IMR-90 (cell line): ENCODE results near the gene HDAC9. TPM values are rescaled to one million over a fixed set of nuclear protein-coding genes. Genes with fewer than 3 reads are reported as not detected.

Experiments
- ATAC-seq: fragments of 200-7000 bp; cut with Tn5 transposase; 2 replicates; pipeline ENCODE4 v1.9.1; 2020; ENCODE audit warnings: low read depth, mild to moderate bottlenecking, moderate library complexity
- BruUV-seq: library from RNA; stranded (reverse); fragments of 400-500 nt; replicated peaks from 2 replicates; lab custom pipeline; 2021; lab: Mats Ljungman, UMichigan
- CTCF ChIA-PET: fragments of 300-600 bp; formaldehyde crosslinking; extraction: SDS; loops from one replicate; lab custom pipeline; 2021; ENCODE audit warnings: antibody characterized with exemption; lab: Yijun Ruan, JAX
- POLR2A ChIA-PET: fragments of 300-600 bp; sonication (Branson Sonifier 250); formaldehyde crosslinking; loops from one replicate; lab custom pipeline; 2022; ENCODE audit warnings: antibody characterized with exemption; ENCODE audit not compliant: unreplicated experiment; lab: Charles Lee
- DNase-seq: peaks from one replicate; pipeline ENCODE4 v3.0.0; 2013
- H2AFZ ChIP-seq: replicated peaks from 2 replicates; pipeline ENCODE3; 2013; ENCODE audit warnings: low read length, mild to moderate bottlenecking; ENCODE audit not compliant: poor library complexity
- H2AK5ac ChIP-seq: 2 replicates; pipeline ENCODE4 v1.6.1; 2013; ENCODE audit warnings: low read depth, low read length, inconsistent platforms
- H2AK9ac ChIP-seq: replicated peaks from 2 replicates; pipeline ENCODE3; 2013; ENCODE audit warnings: mild to moderate bottlenecking, low read depth, low read length, moderate library complexity; ENCODE audit not compliant: poor library complexity
- H2BK120ac ChIP-seq: 2 replicates; pipeline ENCODE4 v1.6.1; 2013; ENCODE audit warnings: low read depth, low read length, inconsistent platforms
- H2BK15ac ChIP-seq: 3 replicates; pipeline ENCODE4 v1.6.1; 2013; ENCODE audit warnings: low read depth, low read length, inconsistent platforms
- H2BK20ac ChIP-seq: 2 replicates; pipeline ENCODE4 v1.6.1; 2013; ENCODE audit warnings: low read depth, mild to moderate bottlenecking, inconsistent platforms, low read length, moderate library complexity
- H2BK5ac ChIP-seq: 2 replicates; pipeline ENCODE4 v1.6.1; 2013; ENCODE audit warnings: mild to moderate bottlenecking, low read depth, low read length, inconsistent platforms; ENCODE audit not compliant: poor library complexity, severe bottlenecking
- H3K14ac ChIP-seq: replicated peaks from 2 replicates; pipeline ENCODE4 v1.6.1; 2013; ENCODE audit warnings: low read depth, low read length, inconsistent platforms
- H3K18ac ChIP-seq: 2 replicates; pipeline ENCODE4 v1.6.1; 2013; ENCODE audit warnings: low read depth, low read length, control low read depth
- H3K23ac ChIP-seq: 2 replicates; pipeline ENCODE4 v1.6.1; 2013; ENCODE audit warnings: low read depth, low read length, inconsistent platforms
- H3K27ac ChIP-seq: 2 replicates; pipeline ENCODE4 v1.5.1; 2013; ENCODE audit warnings: mild to moderate bottlenecking, control low read depth, low read length; ENCODE audit not compliant: insufficient read depth
- H3K27me3 ChIP-seq: 2 replicates; pipeline ENCODE4 v1.6.1; 2013; ENCODE audit warnings: low read length; ENCODE audit not compliant: control insufficient read depth, insufficient read depth
- H3K36me3 ChIP-seq: 2 replicates; pipeline ENCODE4 v1.6.1; 2013; ENCODE audit warnings: low read length, mixed read lengths; ENCODE audit not compliant: control insufficient read depth, insufficient read depth
- H3K4ac ChIP-seq: 2 replicates; pipeline ENCODE4 v1.6.1; 2013; ENCODE audit warnings: low read depth, low read length, inconsistent platforms
- H3K4me1 ChIP-seq: 2 replicates; pipeline ENCODE4 v1.6.1; 2013; ENCODE audit warnings: low read length, mixed read lengths; ENCODE audit not compliant: control insufficient read depth, insufficient read depth
- H3K4me2 ChIP-seq: 2 replicates; pipeline ENCODE4 v1.6.1; 2013; ENCODE audit warnings: low read depth, mild to moderate bottlenecking, control low read depth, low read length, moderate library complexity
- H3K4me3 ChIP-seq: 2 replicates; pipeline ENCODE4 v1.5.1; 2013; ENCODE audit warnings: low read depth, mild to moderate bottlenecking, control low read depth, low read length, moderate library complexity; ENCODE audit not compliant: insufficient read depth
- H3K56ac ChIP-seq: 2 replicates; pipeline ENCODE4 v1.6.1; 2013; ENCODE audit warnings: low read length, inconsistent platforms; ENCODE audit not compliant: insufficient read depth; ENCODE audit errors: extremely low read depth
- H3K79me1 ChIP-seq, 2 experiments: 2 replicates each; pipeline ENCODE4 v1.6.1; 2013; ENCODE audit warnings: low read length in 2 of 2, inconsistent platforms in 1 of 2, low read depth in 1 of 2
- H3K9ac ChIP-seq: 2 replicates; pipeline ENCODE4 v1.6.1; 2013; ENCODE audit warnings: low read depth, low read length, control low read depth
- H3K9me1 ChIP-seq: 2 replicates; pipeline ENCODE4 v1.6.1; 2013; ENCODE audit warnings: low read length, inconsistent platforms; ENCODE audit not compliant: insufficient read depth
- H3K9me3 ChIP-seq: 2 replicates; pipeline ENCODE4 v1.6.1; 2013; ENCODE audit warnings: low read length; ENCODE audit not compliant: control insufficient read depth, insufficient read depth
- H4K20me1 ChIP-seq: 2 replicates; pipeline ENCODE4 v1.6.1; 2013; ENCODE audit warnings: low read length, inconsistent platforms; ENCODE audit not compliant: insufficient read depth
- H4K5ac ChIP-seq: 2 replicates; pipeline ENCODE4 v1.6.1; 2013; ENCODE audit warnings: mild to moderate bottlenecking, low read depth, low read length, control low read depth
- H4K8ac ChIP-seq, 2 experiments: 2 replicates each; pipeline ENCODE4 v1.6.1; 2013; ENCODE audit warnings: low read depth in 2 of 2, low read length in 2 of 2, control low read depth in 1 of 2, inconsistent platforms in 1 of 2
- H4K91ac ChIP-seq: 2 replicates; pipeline ENCODE4 v1.6.1; 2013; ENCODE audit warnings: low read depth, low read length, inconsistent platforms; ENCODE audit not compliant: insufficient read depth
- BHLHE40 ChIP-seq: fragments of 150-350 bp; IDR thresholded peaks from 2 replicates; pipeline ENCODE4 v1.6.1; 2016; ENCODE audit warnings: mild to moderate bottlenecking, low read depth, low read length
- CEBPB ChIP-seq: IDR thresholded peaks from 2 replicates; pipeline ENCODE4 v1.6.1; 2012; ENCODE audit warnings: low read depth, low read length, improper control_type of control experiment
- CHD1 ChIP-seq: IDR thresholded peaks from 2 replicates; pipeline ENCODE4 v1.6.1; 2012; ENCODE audit warnings: low read depth, low read length, improper control_type of control experiment
- CTCF ChIP-seq: conservative IDR thresholded peaks from 2 replicates; pipeline ENCODE4 v1.5.1; 2012; ENCODE audit warnings: mild to moderate bottlenecking, low read depth, low read length, improper control_type of control experiment
- ELK1 ChIP-seq: fragments of 150-350 bp; IDR thresholded peaks from 2 replicates; pipeline ENCODE4 v1.6.1; 2016; ENCODE audit warnings: low read depth, mild to moderate bottlenecking, low read length, moderate library complexity, borderline replicate concordance
- FOS ChIP-seq: fragments of 150-350 bp; IDR thresholded peaks from 2 replicates; pipeline ENCODE4 v1.6.1; 2016; ENCODE audit warnings: low read depth, low read length
- MAFK ChIP-seq: IDR thresholded peaks from 2 replicates; pipeline ENCODE4 v1.6.1; 2012; ENCODE audit warnings: low read depth, low read length, improper control_type of control experiment
- MAZ ChIP-seq: IDR thresholded peaks from 2 replicates; pipeline ENCODE4 v1.6.1; 2012; ENCODE audit warnings: low read depth, mild to moderate bottlenecking, low read length, improper control_type of control experiment, moderate library complexity, borderline replicate concordance
- MXI1 ChIP-seq: IDR thresholded peaks from 2 replicates; pipeline ENCODE4 v1.6.1; 2012; ENCODE audit warnings: low read depth, mild to moderate bottlenecking, low read length, moderate library complexity, borderline replicate concordance
- NFE2L2 ChIP-seq: fragments of 150-350 bp; IDR thresholded peaks from 2 replicates; pipeline ENCODE4 v1.6.1; 2016; ENCODE audit warnings: low read depth, mild to moderate bottlenecking, low read length
- POLR2A ChIP-seq: IDR thresholded peaks from 2 replicates; pipeline ENCODE4 v1.6.1; 2012; ENCODE audit warnings: mild to moderate bottlenecking, low read depth, low read length
- RAD21 ChIP-seq: IDR thresholded peaks from 2 replicates; pipeline ENCODE4 v1.6.1; 2012; ENCODE audit warnings: low read length, improper control_type of control experiment
- RCOR1 ChIP-seq: IDR thresholded peaks from 2 replicates; pipeline ENCODE4 v1.6.1; 2012; ENCODE audit warnings: mild to moderate bottlenecking, low read length, improper control_type of control experiment; ENCODE audit not compliant: insufficient replicate concordance
- RFX5 ChIP-seq: IDR thresholded peaks from 2 replicates; pipeline ENCODE4 v1.8.0; 2012; ENCODE audit warnings: low read depth, mild to moderate bottlenecking, low read length, moderate library complexity
- SMC3 ChIP-seq: fragments of 150-350 bp; IDR thresholded peaks from 2 replicates; pipeline ENCODE4 v1.6.1; 2016; ENCODE audit warnings: low read depth, mild to moderate bottlenecking, antibody characterized with exemption, low read length, moderate library complexity
- USF2 ChIP-seq: fragments of 150-350 bp; IDR thresholded peaks from 2 replicates; pipeline ENCODE4 v1.6.1; 2017; ENCODE audit warnings: mild to moderate bottlenecking, antibody characterized with exemption, low read length, low read depth
- WGBS, 2 experiments: methylation state at CpG; one replicate each; pipeline versions ENCODE4 v1.1.5 to v1.1.7; 2013; ENCODE audit warnings: missing lambda C conversion rate in 2 of 2; ENCODE audit not compliant: insufficient read length in 1 of 2; ENCODE audit errors: extremely low coverage in 2 of 2; 5-methylcytosine and 5-hydroxymethylcytosine counted together
- dilution Hi-C: fragments of 300-500 bp; cut with HindIII; formaldehyde crosslinking; loops from one replicate; pipeline ENCODE4 v1.14.3; 2018; ENCODE audit warnings: low sequenced_read_pairs; ENCODE audit not compliant: unreplicated experiment
- in situ Hi-C: fragments of 300-500 bp; cut with MboI; formaldehyde crosslinking; loops from 3 replicates; pipeline ENCODE4 v1.14.3; 2019; ENCODE audit warnings: low sequenced_read_pairs, inconsistent platforms, mixed read lengths
- intact Hi-C: fragments of 100-400 bp; cut with micrococcal nuclease; formaldehyde crosslinking; loops from 2 replicates; pipeline ENCODE4 v1.10.0; 2022
- polyA plus RNA-seq, 3 experiments: library from polyadenylated mRNA; depleted of rRNA; stranded (reverse); fragments of >200 nt; gene quantifications; 2 replicates each; pipeline ENCODE4 v1.2.3, GENCODE V29; 2012; ENCODE audit warnings: low replicate concordance in 1 of 3
- total RNA-seq: library from RNA; depleted of rRNA; stranded (reverse); fragments of >200 nt; gene quantifications from 2 replicates; pipeline ENCODE4 v1.2.3, GENCODE V29; 2012

The HDAC9 gene
- total and polyA plus RNA-seq, 2 of the 4 experiments (the other 2 are of a cell fraction) = 4.3 to 24.7 TPM

GRCh38 chr7:18504965-18505364 lies 9.4 kb downstream of the HDAC9 start:
- Histone ChIP-seq H2AK5ac (no peak overlapping the region), H3K18ac (no peak overlapping the region; the same call in 1 of the 2 replicates), H3K56ac (no peak overlapping the region), H3K36me3 (no peaks in the 10 kb centered on the region), H2BK20ac (no peak overlapping the region), H3K79me1 (peaks cover 0 to 4% of the 10 kb centered on the region in 2 experiments; a peak in 1 of 4 replicates), H2BK120ac (peak overlapping the region; percentile 9; the same call in 1 of the 2 replicates), H3K4me3 (no peak overlapping the region), H4K91ac (no peak overlapping the region), H3K23ac (no peak overlapping the region), H3K9ac (no peak overlapping the region), H3K27ac (no peak overlapping the region), H3K9me3 (no peaks in the 10 kb centered on the region), H2BK15ac (no peak overlapping the region; the same call in 2 of the 3 replicates), H2BK5ac (no peak overlapping the region), H2AK9ac (no peak overlapping the region), H2AFZ (no peak overlapping the region), H4K5ac (no peak overlapping the region), H3K4me2 (no peak overlapping the region), H3K4me1 (peaks cover 2% of the 10 kb centered on the region; the same call in 1 of the 2 replicates), H4K20me1 (no peaks in the 10 kb centered on the region), H4K8ac (no peak overlapping the region), H3K27me3 (no peaks in the 10 kb centered on the region), H3K14ac (no peak overlapping the region), H3K9me1 (no peaks in the 10 kb centered on the region), H3K4ac (no peak overlapping the region)
- TF ChIP-seq CHD1 = no peak
- no peak for TF ChIP-seq ELK1
- TF ChIP-seq CTCF = no peak
- no peak for TF ChIP-seq RCOR1
- no peak for TF ChIP-seq MAFK
- no peak for TF ChIP-seq POLR2A
- no peak for TF ChIP-seq NFE2L2
- TF ChIP-seq RFX5 = no peak
- TF ChIP-seq MXI1 = no peak
- TF ChIP-seq SMC3 = no peak
- TF ChIP-seq MAZ = no peak
- TF ChIP-seq BHLHE40 = no peak
- no peak for TF ChIP-seq CEBPB
- TF ChIP-seq RAD21 = no peak
- TF ChIP-seq USF2 = no peak
- TF ChIP-seq FOS = no peak
- intact Hi-C loops (loop anchor here (5.0 kb wide), 1 partner anchor 148 kb away; no protein-coding TSS in a partner anchor), dilution Hi-C loops (no loop called here), in situ Hi-C loops (no loop called here)
- DNase-seq = no peak
- BruUV-seq = no TSS peak
- POLR2A ChIA-PET = no interaction called here
- no peak for ATAC-seq
- CTCF ChIA-PET = interaction anchor here (1.0 kb wide), 1 partner anchor 102 kb away, joined by 3 read pairs; no protein-coding TSS in a partner anchor
- 80% methylated on average over 2 of the region's 3 CpGs; no CpG with 5 or more reads in 1 of the 2 experiments for WGBS, 2 experiments
